Loucy (cell line): ENCODE measurements around the gene ZNF804A.

ENCODE experiments used
- CTCF ChIP-seq: fragments of 200-600 bp; sonication (generic); conservative IDR thresholded peaks from 2 replicates; pipeline ENCODE4 v1.5.1; 2014; ENCODE audit warnings: mild to moderate bottlenecking, antibody characterized with exemption, low read length
- EZH2phosphoT487 ChIP-seq: fragments of 200-600 bp; IDR thresholded peaks from 2 replicates; pipeline ENCODE4 v1.6.1; 2018; ENCODE audit warnings: antibody characterized with exemption, mild to moderate bottlenecking, moderate library complexity, borderline replicate concordance

GRCh38 chr2:184780384-184780783, 182.1 kb downstream of the ZNF804A start:
- TF ChIP-seq CTCF = no peak
- no peak for TF ChIP-seq EZH2phosphoT487
